HTERT RPE-1 (cell line): Measurements from ENCODE around the gene METTL1.
"Not testable (repeated sequence)": the region's sequence is repeated elsewhere in the genome, so short reads cannot be mapped to it uniquely, and the experiment has no call there.

Experiments used
- in situ Hi-C: fragments of 300-500 bp; cut with MboI; formaldehyde crosslinking; loops from 4 replicates; pipeline ENCODE4 v1.14.3; 2020; ENCODE audit warnings: low sequenced_read_pairs

METTL1 gene

DNA sequence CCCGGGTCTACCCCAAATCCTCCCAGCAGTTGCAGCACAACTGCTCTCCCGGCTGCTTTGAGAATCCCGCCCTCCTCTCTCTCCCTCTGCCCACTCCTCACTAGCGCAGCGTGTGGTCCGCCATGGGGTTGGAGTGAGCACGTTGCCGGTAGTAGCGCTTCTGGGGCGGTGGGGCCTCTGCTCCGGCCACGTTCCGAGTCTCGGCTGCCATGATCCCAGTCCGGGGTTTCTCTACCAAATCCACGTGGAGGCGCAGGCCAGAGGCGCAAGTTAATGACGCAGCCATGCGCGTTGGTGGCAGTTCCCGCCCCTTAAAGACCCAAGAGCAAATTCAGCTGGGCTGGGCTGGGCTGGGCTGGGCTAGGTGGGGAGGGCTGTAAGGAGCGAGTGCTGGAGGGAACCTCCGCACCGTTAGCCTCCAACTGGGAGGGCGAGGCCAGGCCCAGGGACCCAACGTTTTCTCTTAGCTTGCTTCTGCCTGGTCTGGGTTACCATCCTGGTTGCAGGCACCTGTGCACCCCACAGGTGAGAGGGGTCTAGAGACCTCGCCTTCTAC, at the start of gene METTL1:
Gene METTL1, minus strand, starts transcription at position 233 of the 556 bp plus-strand sequence. Its CDS starts 22 bp downstream, at position 211.
- in situ Hi-C loops, result no loop called here

- in situ Hi-C loops, result not testable (repeated sequence)
Measured at GRCh38 chr12:57821015-57821414, 49.1 kb upstream of the METTL1 start.

GRCh38 chr12:57820119-57820518, 48.2 kb upstream of the METTL1 start:
- in situ Hi-C loops, result not testable (repeated sequence)

- in situ Hi-C loops, result not testable (repeated sequence)
Measured at GRCh38 chr12:57817990-57818331, 46.1 kb upstream of the METTL1 start.

DNA sequence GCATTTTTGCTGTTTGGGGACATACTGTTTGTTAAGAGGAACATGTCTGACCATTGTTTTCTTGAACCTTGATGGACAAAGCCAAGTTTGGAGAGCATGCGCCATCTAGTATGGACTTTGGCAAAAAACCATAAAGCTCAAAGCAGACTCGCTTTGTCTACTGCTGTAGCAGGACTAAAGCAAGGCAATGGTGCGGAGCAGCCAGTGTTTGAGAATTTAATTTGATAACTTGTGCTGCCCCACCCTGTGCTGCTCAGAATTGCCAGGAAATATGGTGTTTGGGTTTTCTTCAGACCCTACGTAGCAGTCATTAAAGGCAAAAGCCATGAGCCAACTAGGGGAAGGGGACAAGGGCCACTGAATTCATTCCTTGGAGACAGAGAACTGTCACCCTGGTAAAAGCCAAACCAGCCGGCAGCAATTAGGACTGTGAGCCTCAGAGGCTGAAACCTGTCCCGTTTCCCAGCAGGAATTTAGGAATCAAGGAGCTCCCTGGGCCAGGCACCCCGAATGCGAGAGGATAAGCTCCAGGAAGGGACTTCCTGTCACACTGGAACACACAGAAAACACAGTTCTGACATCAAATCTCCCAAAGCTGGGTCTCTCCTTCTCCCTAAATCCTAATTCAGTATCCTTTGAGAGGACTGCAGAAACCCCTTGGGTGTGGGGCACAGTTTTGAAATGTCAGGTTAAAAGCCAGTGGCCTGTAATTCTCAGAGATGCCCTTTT, 45.5 kb upstream of the METTL1 start:
- in situ Hi-C loops, result no loop called here

GRCh38 chr12:57816855-57817151, 44.9 kb upstream of the METTL1 start:
- in situ Hi-C loops, result no loop called here

- in situ Hi-C loops, result no loop called here
Measured at GRCh38 chr12:57816001-57816854, 44.3 kb upstream of the METTL1 start.

DNA sequence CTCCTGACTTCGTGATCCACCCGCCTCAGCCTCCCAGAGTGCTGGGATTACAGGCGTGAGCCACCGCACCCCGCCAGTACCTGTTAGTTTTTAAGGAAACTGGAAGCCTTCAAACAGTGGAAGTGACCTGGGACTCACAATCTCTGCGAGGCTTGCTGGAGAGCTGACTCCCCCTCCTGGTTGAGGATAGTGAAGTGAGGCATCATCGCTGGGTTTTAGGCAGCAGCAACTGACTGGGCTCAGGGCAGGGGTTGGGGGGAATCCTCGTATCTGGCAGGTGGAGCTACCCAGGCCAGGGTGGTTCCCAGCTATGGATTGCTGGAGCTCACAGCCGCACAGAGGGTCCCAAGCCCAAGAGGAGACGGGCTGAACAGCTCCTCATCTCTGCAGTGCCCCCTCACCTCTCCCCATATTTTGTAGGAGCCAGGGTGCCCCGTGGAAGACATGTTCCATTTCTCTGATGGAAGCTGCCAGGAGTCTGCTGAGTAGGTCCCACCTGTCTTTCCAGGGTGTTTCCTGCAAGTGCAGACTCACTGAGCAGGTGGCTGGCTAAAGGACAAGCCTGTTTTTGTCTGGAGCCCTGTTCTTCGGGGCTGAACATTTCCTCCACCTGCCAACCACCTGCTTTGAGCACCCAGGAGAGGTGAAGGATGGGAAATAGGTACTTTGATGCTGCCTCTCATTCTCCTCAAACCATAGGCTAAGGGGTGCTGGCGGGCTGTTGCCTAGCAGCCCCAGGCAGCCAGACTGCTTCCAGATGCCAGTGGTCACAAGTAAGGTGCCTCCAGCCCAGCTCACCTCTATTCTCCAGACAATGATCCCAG, 43.5 kb upstream of the METTL1 start:
- in situ Hi-C loops, result no loop called here

DNA sequence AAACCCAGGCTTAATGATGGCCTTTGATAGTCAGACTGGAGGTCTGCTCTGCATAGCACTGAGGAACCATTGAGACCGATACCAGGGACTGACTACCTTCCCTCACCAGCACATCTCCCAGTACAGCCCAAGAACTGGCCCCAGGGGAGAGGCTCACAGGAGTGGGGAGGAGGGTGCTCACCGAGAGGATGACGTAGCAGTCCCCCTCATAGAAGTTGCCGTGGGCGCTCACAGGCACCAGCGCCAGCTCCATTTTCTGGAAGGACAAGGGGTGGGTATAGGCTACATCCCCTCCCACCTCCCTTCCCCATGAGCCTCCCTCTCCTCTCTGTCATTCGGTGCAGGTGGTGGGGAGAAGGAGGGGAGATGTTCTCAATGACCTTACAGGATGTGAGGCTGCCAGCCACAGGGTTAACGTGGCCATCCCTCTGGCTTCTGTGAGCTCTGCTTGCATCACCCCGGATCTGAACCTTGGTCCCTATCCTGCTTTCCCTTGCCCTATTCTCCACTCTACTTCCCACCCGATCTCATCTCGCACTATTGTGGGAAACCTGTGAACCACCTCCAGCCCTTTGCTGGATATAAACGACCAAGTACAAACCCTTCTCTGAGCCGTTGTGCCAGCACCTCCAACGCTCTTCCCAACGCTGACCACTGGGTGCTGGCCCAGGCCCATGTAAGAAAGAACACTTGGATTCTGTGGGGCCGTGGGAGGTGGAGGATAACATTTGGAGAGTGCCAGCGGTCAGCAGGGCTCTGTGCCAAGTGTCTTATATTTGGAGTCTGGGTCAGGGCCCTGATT, 42.3 kb upstream of the METTL1 start:
- in situ Hi-C loops, result no loop called here

- in situ Hi-C loops, result no loop called here
Measured at GRCh38 chr12:57813111-57813970, 41.4 kb upstream of the METTL1 start.

- in situ Hi-C loops, result no loop called here
Measured at GRCh38 chr12:57811028-57811755, 39.3 kb upstream of the METTL1 start.

- in situ Hi-C loops, result no loop called here
Measured at GRCh38 chr12:57810450-57810849, 38.5 kb upstream of the METTL1 start.

DNA sequence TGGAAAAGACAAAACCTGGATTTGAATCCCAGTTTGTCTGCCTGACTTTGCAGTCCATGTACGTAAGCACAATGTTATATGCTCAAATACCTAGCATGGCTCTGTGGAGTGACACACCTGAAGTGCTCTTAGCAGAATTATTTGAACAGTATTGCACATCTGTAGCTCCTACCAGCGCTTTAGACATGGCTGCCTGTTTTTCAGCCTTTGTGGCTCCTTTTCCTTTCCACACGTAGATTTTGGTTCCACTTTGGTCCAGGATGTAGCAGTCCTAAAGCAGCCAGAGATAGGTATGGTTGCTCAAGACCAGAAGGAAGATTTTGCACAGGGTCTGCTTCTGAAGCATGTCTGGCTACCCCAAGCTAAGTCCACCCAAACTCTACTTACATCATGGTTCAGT, 37.5 kb upstream of the METTL1 start:
- in situ Hi-C loops, result no loop called here

- in situ Hi-C loops, result no loop called here
Measured at GRCh38 chr12:57808351-57808750, 36.4 kb upstream of the METTL1 start.

DNA sequence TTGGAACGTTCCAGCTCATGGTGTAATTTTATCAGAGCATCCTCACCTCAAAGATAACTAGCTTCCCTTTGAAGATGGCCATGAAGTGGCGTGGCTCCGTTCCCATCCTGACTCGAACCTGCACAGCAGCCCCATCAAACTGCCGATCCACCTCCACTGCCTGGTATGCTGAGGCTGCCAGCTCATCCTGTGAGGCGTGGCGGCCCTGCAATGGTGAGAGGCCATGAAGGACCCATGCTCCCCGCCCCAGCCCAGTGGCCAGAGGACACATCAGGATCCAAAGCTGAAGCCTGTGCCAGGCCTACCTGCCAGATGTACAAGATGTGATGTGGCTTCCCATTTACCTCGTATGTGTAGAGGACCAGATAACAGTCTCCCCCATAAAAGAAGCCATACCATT, 35.4 kb upstream of the METTL1 start:
- in situ Hi-C loops, result no loop called here

- in situ Hi-C loops, result no loop called here
Measured at GRCh38 chr12:57806677-57807076, 34.8 kb upstream of the METTL1 start.

DNA sequence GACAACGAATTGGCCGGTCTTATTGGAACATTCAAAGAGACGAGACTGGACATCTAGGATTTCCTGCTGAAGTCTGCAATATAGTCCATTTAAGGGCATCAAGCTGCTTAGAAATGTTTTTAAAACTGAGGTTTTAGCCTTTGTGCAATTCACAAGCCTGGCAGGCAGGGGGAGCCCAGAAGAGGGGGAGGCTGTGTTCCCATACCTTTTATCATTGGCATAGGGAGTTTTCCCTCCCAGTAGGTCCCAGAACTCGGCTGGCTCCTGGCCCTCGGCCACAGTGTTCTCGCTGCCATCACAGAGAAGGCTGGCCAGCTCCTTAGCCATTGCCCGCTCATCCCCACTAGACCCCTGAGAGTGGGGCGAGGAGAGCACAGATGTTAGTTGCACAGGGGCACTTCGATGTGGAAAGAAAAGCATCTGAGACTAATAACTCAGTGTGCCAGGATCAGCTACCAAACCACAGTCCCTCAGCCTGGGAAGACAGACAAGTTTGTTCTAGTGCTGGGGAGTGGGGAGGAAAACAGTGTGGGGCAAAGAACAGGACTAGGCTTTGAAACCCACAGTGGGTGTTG, 31.5 kb upstream of the METTL1 start:
- in situ Hi-C loops, result no loop called here

GRCh38 chr12:57802607-57803006, 30.7 kb upstream of the METTL1 start:
- in situ Hi-C loops, result no loop called here

GRCh38 chr12:57800965-57801364, 29.1 kb upstream of the METTL1 start:
- in situ Hi-C loops, result no loop called here
